Endothelial cell of umbilical vein (primary cell): ENCODE measurements around the gene EFR3B. TPM values are rescaled to one million over a fixed set of nuclear protein-coding genes. Genes with fewer than 3 reads are reported as not detected.
A peak's percentile ranks its signal among the peaks of the same experiment; 100 is the strongest.

Experiments
- BruUV-seq: library from RNA; stranded (reverse); fragments of 400-500 nt; replicated peaks from 2 replicates; lab custom pipeline; 2021; lab: Mats Ljungman, UMichigan
- CTCF ChIA-PET: fragments of 300-600, 350-600 bp; sonication (Branson Sonifier 250); formaldehyde crosslinking; loops from one replicate; lab custom pipeline; 2021; ENCODE audit warnings: antibody characterized with exemption, inconsistent platforms; lab: Charles Lee
- POLR2A ChIA-PET: fragments of 300-600, 350-600 bp; sonication (Branson Sonifier 250); formaldehyde crosslinking; loops from one replicate; lab custom pipeline; 2021; ENCODE audit warnings: antibody characterized with exemption, inconsistent platforms; lab: Charles Lee
- DNase-seq: peaks from one replicate; pipeline ENCODE4 v3.0.0-alpha.2; 2011; ENCODE audit warnings: low read depth, low spot score
- FAIRE-seq: peaks from 2 replicates; lab custom pipeline; 2011; peaks lifted over from hg19 to GRCh38; lab: Jason Lieb, UNC
- H2AFZ ChIP-seq: 2 replicates; pipeline ENCODE4 v1.6.0; 2012; ENCODE audit warnings: low read depth, low read length, control low read depth, inconsistent platforms
- H3K27ac ChIP-seq: 2 replicates; pipeline ENCODE4 v1.5.1; 2011; ENCODE audit warnings: low read depth, mild to moderate bottlenecking, control low read depth, low read length, moderate library complexity; ENCODE audit not compliant: insufficient read depth
- H3K27me3 ChIP-seq, 2 experiments: 2 replicates each; pipeline versions ENCODE4 v1.6.0 to v1.6.1; 2011; ENCODE audit warnings: low read length in 2 of 2, mixed read lengths in 1 of 2; ENCODE audit not compliant: control insufficient read depth in 2 of 2, insufficient read depth in 2 of 2
- H3K36me3 ChIP-seq, 2 experiments: 2 replicates in 1 of 2; 3 replicates in 1 of 2; pipeline ENCODE4 v1.5.1; 2011; ENCODE audit warnings: low read length in 2 of 2, mild to moderate bottlenecking in 1 of 2, moderate library complexity in 1 of 2; ENCODE audit not compliant: control insufficient read depth in 2 of 2, insufficient read depth in 2 of 2; ENCODE audit errors: extremely low read depth in 1 of 2
- H3K4me1 ChIP-seq: 3 replicates; pipeline ENCODE4 v1.5.1; 2011; ENCODE audit warnings: mild to moderate bottlenecking, low read length; ENCODE audit not compliant: control insufficient read depth, insufficient read depth; ENCODE audit errors: extremely low read depth
- H3K4me2 ChIP-seq: 2 replicates; pipeline ENCODE4 v1.6.1; 2011; ENCODE audit warnings: low read length, control low read depth, mixed read lengths; ENCODE audit not compliant: insufficient read depth
- H3K4me3 ChIP-seq, 3 experiments: fragments of 200-600 bp in 1 of 3; sonication (generic), shearing (Covaris generic) in 1 of 3; replicated peaks in 1 of 3; 2 replicates each; pipeline ENCODE4 v1.5.1; 2011 to 2016; ENCODE audit warnings: control low read depth in 3 of 3, low read length in 3 of 3, mild to moderate bottlenecking in 2 of 3, inconsistent platforms in 1 of 3, low read depth in 1 of 3, moderate library complexity in 1 of 3; ENCODE audit not compliant: insufficient read depth in 1 of 3
- H3K79me2 ChIP-seq: 2 replicates; pipeline ENCODE4 v1.6.0; 2012; ENCODE audit warnings: low read length, inconsistent platforms; ENCODE audit not compliant: control insufficient read depth, insufficient read depth
- H3K9ac ChIP-seq: replicated peaks from 2 replicates; pipeline ENCODE3; 2011; ENCODE audit warnings: low read length, control low read depth; ENCODE audit not compliant: insufficient read depth; ENCODE audit errors: extremely low read depth
- H3K9me1 ChIP-seq: replicated peaks from 3 replicates; pipeline ENCODE4 v1.6.0; 2011; ENCODE audit warnings: mild to moderate bottlenecking, low read length; ENCODE audit not compliant: control insufficient read depth, insufficient read depth; ENCODE audit errors: extremely low read depth
- H3K9me3 ChIP-seq: replicated peaks from 2 replicates; pipeline ENCODE4 v1.5.1; 2012; ENCODE audit warnings: low read length, inconsistent platforms; ENCODE audit not compliant: control insufficient read depth, insufficient read depth
- H4K20me1 ChIP-seq: replicated peaks from 2 replicates; pipeline ENCODE3; 2011; ENCODE audit warnings: mild to moderate bottlenecking, low read length; ENCODE audit not compliant: control insufficient read depth, insufficient read depth; ENCODE audit errors: extremely low read depth
- EZH2 ChIP-seq: IDR thresholded peaks from 2 replicates; pipeline ENCODE4 v1.6.1; 2012; ENCODE audit warnings: borderline replicate concordance, low read depth, mild to moderate bottlenecking, moderate library complexity, low read length, inconsistent platforms; ENCODE audit not compliant: severe bottlenecking
- FOS ChIP-seq: IDR thresholded peaks from 2 replicates; pipeline ENCODE4 v1.6.1; 2011; ENCODE audit warnings: mild to moderate bottlenecking, low read length, moderate library complexity, borderline replicate concordance; ENCODE audit not compliant: insufficient read depth
- GATA2 ChIP-seq: IDR thresholded peaks from 2 replicates; pipeline ENCODE4 v1.7.0; 2011; ENCODE audit warnings: low read depth, mild to moderate bottlenecking, moderate library complexity, mixed read lengths, low read length; ENCODE audit not compliant: insufficient read length, insufficient read depth
- JUN ChIP-seq: IDR thresholded peaks from 2 replicates; pipeline ENCODE4 v1.6.1; 2011; ENCODE audit warnings: borderline replicate concordance, low read depth; ENCODE audit not compliant: insufficient read length, insufficient read depth
- MAX ChIP-seq: IDR thresholded peaks from 2 replicates; pipeline ENCODE4 v1.6.1; 2011; ENCODE audit not compliant: insufficient read depth, insufficient read length
- MYC ChIP-seq: IDR thresholded peaks from one replicate; pipeline ENCODE4 v1.6.1; 2011; ENCODE audit warnings: mild to moderate bottlenecking, low read depth, low read length
- POLR2AphosphoS5 ChIP-seq: IDR thresholded peaks from 2 replicates; pipeline ENCODE4 v1.6.1; 2012; ENCODE audit warnings: low read depth, mild to moderate bottlenecking, control low read depth, low read length, moderate library complexity; ENCODE audit not compliant: insufficient read depth
- dilution Hi-C: fragments of 300-500 bp; cut with MboI; formaldehyde crosslinking; loops from one replicate; pipeline ENCODE4 v1.15.0; 2019; ENCODE audit warnings: low sequenced_read_pairs; ENCODE audit not compliant: extremely low pct_ligation_motif_present
- intact Hi-C: fragments of 100-400 bp; cut with micrococcal nuclease; formaldehyde crosslinking; loops from one replicate; pipeline ENCODE4 v1.10.0; 2022
- polyA plus RNA-seq, 4 experiments: library from polyadenylated mRNA; depleted of rRNA in 3 of 4; stranded (reverse) in 3 of 4; unstranded in 1 of 4; fragments of >200 nt; gene quantifications; 2 replicates each; pipeline versions ENCODE4 v1.2.1 to v1.2.3, GENCODE V29; 2011 to 2012; ENCODE audit warnings: missing spikeins in 1 of 4
- total RNA-seq: library from RNA; stranded (reverse); gene quantifications from 2 replicates; pipeline ENCODE4 v1.2.3, GENCODE V29; 2021
- TF ChIP-seq, protein P1 (sequence below), 2 donors: IDR thresholded peaks; 1 replicate in 1 of 2; 2 replicates in 1 of 2; pipeline ENCODE4 v1.5.1; 2011; ENCODE audit warnings: low read length in 2 of 2, mild to moderate bottlenecking in 2 of 2, moderate library complexity in 2 of 2, control low read depth in 1 of 2, inconsistent platforms in 1 of 2, low read depth in 1 of 2; ENCODE audit not compliant: insufficient read depth in 1 of 2; ENCODE audit errors: extremely low read depth in 1 of 2

Gene EFR3B
- total and polyA plus RNA-seq, 2 donors (not counting 3 experiments of a cell fraction or from before 2014, with no cell fraction given), result 0.15 to 0.77 TPM

- POLR2A ChIA-PET, result no interaction called here
- intact Hi-C loops, result loop anchor here (5.0 kb wide), 2 partner anchors 53 to 153 kb away; no protein-coding TSS in a partner anchor
- dilution Hi-C loops, result no loop called here
- no peak overlapping the region for H2AFZ ChIP-seq
- no peak for TF ChIP-seq JUN
- TF ChIP-seq, protein P1, sequence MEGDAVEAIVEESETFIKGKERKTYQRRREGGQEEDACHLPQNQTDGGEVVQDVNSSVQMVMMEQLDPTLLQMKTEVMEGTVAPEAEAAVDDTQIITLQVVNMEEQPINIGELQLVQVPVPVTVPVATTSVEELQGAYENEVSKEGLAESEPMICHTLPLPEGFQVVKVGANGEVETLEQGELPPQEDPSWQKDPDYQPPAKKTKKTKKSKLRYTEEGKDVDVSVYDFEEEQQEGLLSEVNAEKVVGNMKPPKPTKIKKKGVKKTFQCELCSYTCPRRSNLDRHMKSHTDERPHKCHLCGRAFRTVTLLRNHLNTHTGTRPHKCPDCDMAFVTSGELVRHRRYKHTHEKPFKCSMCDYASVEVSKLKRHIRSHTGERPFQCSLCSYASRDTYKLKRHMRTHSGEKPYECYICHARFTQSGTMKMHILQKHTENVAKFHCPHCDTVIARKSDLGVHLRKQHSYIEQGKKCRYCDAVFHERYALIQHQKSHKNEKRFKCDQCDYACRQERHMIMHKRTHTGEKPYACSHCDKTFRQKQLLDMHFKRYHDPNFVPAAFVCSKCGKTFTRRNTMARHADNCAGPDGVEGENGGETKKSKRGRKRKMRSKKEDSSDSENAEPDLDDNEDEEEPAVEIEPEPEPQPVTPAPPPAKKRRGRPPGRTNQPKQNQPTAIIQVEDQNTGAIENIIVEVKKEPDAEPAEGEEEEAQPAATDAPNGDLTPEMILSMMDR (IDR thresholded peaks at IDR 0.05; ENCODE audit: extremely low read depth in 1 of 2, insufficient read depth in 1 of 2, low read depth in 1 of 2, low read length in 2 of 2), result no peak
- no peak for TF ChIP-seq MYC
- no peak for TF ChIP-seq MAX
- no peak for TF ChIP-seq EZH2
- no peak for TF ChIP-seq FOS
- TF ChIP-seq POLR2AphosphoS5, result no peak
- no peak for TF ChIP-seq GATA2
- H3K36me3 ChIP-seq, result no peaks in the 10 kb centered on the region
- no TSS peak for BruUV-seq
- peak; percentile 18 for FAIRE-seq
- CTCF ChIA-PET, result interaction anchor here (1.2 to 1.4 kb wide), 2 partner anchors 41 to 69 kb away, joined by 3 to 4 read pairs; no protein-coding TSS in a partner anchor
- H3K79me2 ChIP-seq, result no peaks in the 10 kb centered on the region
- H3K4me2 ChIP-seq, result no peak overlapping the region
- H4K20me1 ChIP-seq, result no peaks in the 10 kb centered on the region
- H3K27me3 ChIP-seq, result peaks cover under 1 to 11% of the 10 kb centered on the region in 2 experiments
- H3K27ac ChIP-seq, result no peak overlapping the region
- H3K4me1 ChIP-seq, result peaks cover 21% of the 10 kb centered on the region
- H3K9me3 ChIP-seq, result no peaks in the 10 kb centered on the region
- no peak overlapping the region for H3K9ac ChIP-seq
- H3K9me1 ChIP-seq, result no peaks in the 10 kb centered on the region
- H3K4me3 ChIP-seq, result no peak overlapping the region
- DNase-seq, result no peak
Observed at GRCh38 chr2:25044011-25044410, 2.1 kb downstream of the EFR3B start.
